ENCODE results near the gene GNPAT. TPM values are rescaled to one million over a fixed set of nuclear protein-coding genes. Genes with fewer than 3 reads are reported as not detected.

GNPAT gene
- total RNA-seq, 1 experiment from 2014 or later: 42.8 TPM

DNA sequence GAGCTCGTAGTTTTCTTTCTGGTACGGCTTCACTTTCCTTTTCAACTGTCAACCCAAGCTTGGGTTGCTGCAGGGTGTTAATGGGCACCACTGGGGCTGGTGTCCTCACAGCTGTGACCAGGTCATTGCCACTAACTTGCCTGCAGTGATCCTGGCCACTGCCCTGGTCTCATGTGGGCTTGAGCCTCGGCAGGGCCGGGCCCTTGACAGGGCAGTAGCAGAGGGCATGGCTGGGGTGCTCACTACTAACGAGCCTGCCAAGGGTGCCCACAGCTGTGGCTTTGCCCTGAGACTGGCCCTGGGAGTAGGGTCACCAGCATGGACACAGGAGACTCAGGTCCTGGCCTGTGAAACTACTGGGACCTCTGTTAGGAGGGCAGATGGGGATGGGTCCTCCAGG lies 31.5 kb upstream of the GNPAT start:
- CTCF ChIA-PET: interaction anchor here (1.2 to 2.4 kb wide), 3 partner anchors 118 to 411 kb away, joined by 3 to 7 read pairs (median 7); no protein-coding TSS in a partner anchor
- no peak overlapping the region for H3K4me2 ChIP-seq (ENCODE audit: low read length)
- no peaks in the 10 kb centered on the region for H3K9me3 ChIP-seq (ENCODE audit: control insufficient read depth in 1 of 2, insufficient read depth in 1 of 2, low read depth in 1 of 2, low read length in 2 of 2)
- no peaks in the 10 kb centered on the region for H4K20me1 ChIP-seq (ENCODE audit: insufficient read depth)
- H3K9ac ChIP-seq (ENCODE audit: low read length): no peak overlapping the region
- intact Hi-C loops (cut with micrococcal nuclease): no loop called here
- TF ChIP-seq POLR2AphosphoS5 (IDR thresholded peaks at IDR 0.05; ENCODE audit: low read depth, low read length) (no peak), CBX3 (IDR thresholded peaks at IDR 0.05; ENCODE audit: low read depth) (no peak), ZBTB33 (IDR thresholded peaks at IDR 0.05; ENCODE audit: extremely low read depth, insufficient replicate concordance, low read length) (no peak)
- BruUV-seq (replicated peaks): no TSS peak
- H3K36me3 ChIP-seq (ENCODE audit: control insufficient read depth in 1 of 2, insufficient read depth in 2 of 2, low read length in 2 of 2): no peaks in the 10 kb centered on the region
- no peak for ATAC-seq
- H3K9me2 ChIP-seq (ENCODE audit: insufficient read depth): no peaks in the 10 kb centered on the region
- H3K4me1 ChIP-seq (ENCODE audit: control insufficient read depth in 1 of 2, insufficient read depth in 2 of 2, low read length in 2 of 2): peaks cover 4 to 9% of the 10 kb centered on the region in 2 experiments; a peak in 2 of 4 replicates
- no peak for DNase-seq (ENCODE audit: low read depth, low spot score)
- H3K79me2 ChIP-seq (ENCODE audit: insufficient read depth, low read length): no peaks in the 10 kb centered on the region
- H3K4me3 ChIP-seq (replicated peaks in 1 of 2; ENCODE audit: low read depth in 1 of 2, low read length in 2 of 2): no peak overlapping the region
- POLR2A ChIA-PET: no interaction called here
- H2AFZ ChIP-seq (ENCODE audit: low read depth, low read length, poor library complexity, severe bottlenecking): no peak overlapping the region
- RAD21 ChIA-PET (ENCODE audit: low non-redundant PET in 1 of 2, low total read pairs in 2 of 2, uncharacterized antibody in 2 of 2, unreplicated experiment in 2 of 2): no interaction called here
- H3K27ac ChIP-seq (ENCODE audit: low read depth, low read length): no peak overlapping the region
- peaks cover 4% of the 10 kb centered on the region; the same call in 1 of the 2 replicates for H3K27me3 ChIP-seq (ENCODE audit: insufficient read depth, low read length)

GRCh38 chr1:231210126-231210525 lies 30.9 kb upstream of the GNPAT start:
- BruUV-seq (replicated peaks): no TSS peak
- intact Hi-C loops (cut with micrococcal nuclease): loop anchor here (5.0 kb wide), 1 partner anchor 233 kb away; the partner anchor contains the start of genes ARV1 and TTC13
- Histone ChIP-seq H3K79me2 (ENCODE audit: insufficient read depth, low read length) (no peaks in the 10 kb centered on the region), H3K4me2 (ENCODE audit: low read length) (no peak overlapping the region), H2AFZ (ENCODE audit: low read depth, low read length, poor library complexity, severe bottlenecking) (no peak overlapping the region), H3K9me3 (ENCODE audit: control insufficient read depth in 1 of 2, insufficient read depth in 1 of 2, low read depth in 1 of 2, low read length in 2 of 2) (no peaks in the 10 kb centered on the region), H3K4me3 (replicated peaks in 1 of 2; ENCODE audit: low read depth in 1 of 2, low read length in 2 of 2) (no peak overlapping the region), H3K27ac (ENCODE audit: low read depth, low read length) (no peak overlapping the region), H3K27me3 (ENCODE audit: insufficient read depth, low read length) (no peaks in the 10 kb centered on the region), H3K4me1 (ENCODE audit: control insufficient read depth in 1 of 2, insufficient read depth in 2 of 2, low read length in 2 of 2) (peaks cover 4 to 9% of the 10 kb centered on the region in 2 experiments; a peak in 2 of 4 replicates), H4K20me1 (ENCODE audit: insufficient read depth) (no peaks in the 10 kb centered on the region), H3K36me3 (ENCODE audit: control insufficient read depth in 1 of 2, insufficient read depth in 2 of 2, low read length in 2 of 2) (no peaks in the 10 kb centered on the region), H3K9me2 (ENCODE audit: insufficient read depth) (no peaks in the 10 kb centered on the region), H3K9ac (ENCODE audit: low read length) (no peak overlapping the region)
- TF ChIP-seq RAD21 (IDR thresholded peaks at IDR 0.05; ENCODE audit: low read depth) (no peak), CEBPB (IDR thresholded peaks at IDR 0.05; ENCODE audit: low read depth) (no peak), ZNF274 (IDR thresholded peaks at IDR 0.05; ENCODE audit: low read depth, low read length) (no peak), CTCF (IDR thresholded peaks at IDR 0.05 in 2 of 3, conservative IDR thresholded peaks at IDR 0.05 in 1 of 3; ENCODE audit: borderline replicate concordance in 1 of 3, insufficient read depth in 1 of 3, low read depth in 2 of 3, low read length in 2 of 3) (no peak), JUND (IDR thresholded peaks at IDR 0.05) (no peak), TCF7L2 (IDR thresholded peaks at IDR 0.05; ENCODE audit: borderline replicate concordance, extremely low read depth, insufficient read depth, insufficient read length) (no peak), POLR2A (IDR thresholded peaks at IDR 0.05; ENCODE audit: borderline replicate concordance, extremely low read depth, insufficient read depth, insufficient read length) (no peak), SRF (IDR thresholded peaks at IDR 0.05; ENCODE audit: low read depth) (no peak), SIN3A (IDR thresholded peaks at IDR 0.05; ENCODE audit: low read depth) (no peak), SP1 (IDR thresholded peaks at IDR 0.05; ENCODE audit: low read depth) (no peak), MAX (IDR thresholded peaks at IDR 0.05) (no peak), YY1 (IDR thresholded peaks at IDR 0.05; ENCODE audit: extremely low read depth, insufficient replicate concordance, low read depth, low read length) (no peak), ELF1 (IDR thresholded peaks at IDR 0.05; ENCODE audit: borderline replicate concordance, low read depth) (no peak), EZH2phosphoT487 (IDR thresholded peaks at IDR 0.05; ENCODE audit: borderline replicate concordance) (no peak)
- ATAC-seq (no peak), DNase-seq (ENCODE audit: low read depth, low spot score) (no peak)
- ChIA-PET RAD21 (ENCODE audit: low non-redundant PET in 1 of 2, low total read pairs in 2 of 2, uncharacterized antibody in 2 of 2, unreplicated experiment in 2 of 2) (interaction anchor here in 1 of 2 experiments (0.7 kb wide), 1 partner anchor 572 kb away, joined by 3 read pairs; no protein-coding TSS in a partner anchor), CTCF (interaction anchor here (1.2 to 2.4 kb wide), 5 partner anchors 39 to 412 kb away, joined by 3 to 9 read pairs (median 7); no protein-coding TSS in a partner anchor), POLR2A (no interaction called here)
